ENCODE measurements around the gene CHRNA10.

The CHRNA10 gene

GRCh38 chr11:3684819-3685172 lies 13.6 kb upstream of the CHRNA10 start:
- no peak overlapping the region for H3K27ac ChIP-seq (ENCODE audit: low read depth in 2 of 2, low read length in 2 of 2)
- peaks cover 58 to 71% of the 10 kb centered on the region in 2 donors for H3K36me3 ChIP-seq (ENCODE audit: control insufficient read depth in 2 of 2, insufficient read depth in 2 of 2, low read length in 2 of 2)
- H3K4me1 ChIP-seq (ENCODE audit: control insufficient read depth in 2 of 2, insufficient read depth in 2 of 2, low read length in 2 of 2), result peaks cover 0 to 8% of the 10 kb centered on the region in 2 donors

GRCh38 chr11:3684129-3684818 lies 13.1 kb upstream of the CHRNA10 start:
- Histone ChIP-seq H3K9me3 (ENCODE audit: control insufficient read depth in 2 of 2, low read length in 2 of 2) (no peaks in the 10 kb centered on the region), H3K36me3 (ENCODE audit: control insufficient read depth in 2 of 2, insufficient read depth in 2 of 2, low read length in 2 of 2) (peaks cover 63 to 72% of the 10 kb centered on the region in 2 donors), H3K27me3 (ENCODE audit: control insufficient read depth in 2 of 2, insufficient read depth in 2 of 2, low read length in 2 of 2) (no peaks in the 10 kb centered on the region), H3K9ac (ENCODE audit: low read depth in 1 of 2, low read length in 2 of 2) (no peak overlapping the region), H3K4me1 (ENCODE audit: control insufficient read depth in 2 of 2, insufficient read depth in 2 of 2, low read length in 2 of 2) (peaks cover 0 to 8% of the 10 kb centered on the region in 2 donors), H3K4me3 (ENCODE audit: low read length in 2 of 2) (no peak overlapping the region), H3K27ac (ENCODE audit: low read depth in 2 of 2, low read length in 2 of 2) (no peak overlapping the region)

More at GRCh38 chr11:3684819-3685172, 13.6 kb upstream of the CHRNA10 start:
- Histone ChIP-seq H3K9ac (ENCODE audit: low read depth in 1 of 2, low read length in 2 of 2) (no peak overlapping the region), H3K4me3 (ENCODE audit: low read length in 2 of 2) (no peak overlapping the region), H3K27me3 (ENCODE audit: control insufficient read depth in 2 of 2, insufficient read depth in 2 of 2, low read length in 2 of 2) (no peaks in the 10 kb centered on the region), H3K9me3 (ENCODE audit: control insufficient read depth in 2 of 2, low read length in 2 of 2) (no peaks in the 10 kb centered on the region)

DNA sequence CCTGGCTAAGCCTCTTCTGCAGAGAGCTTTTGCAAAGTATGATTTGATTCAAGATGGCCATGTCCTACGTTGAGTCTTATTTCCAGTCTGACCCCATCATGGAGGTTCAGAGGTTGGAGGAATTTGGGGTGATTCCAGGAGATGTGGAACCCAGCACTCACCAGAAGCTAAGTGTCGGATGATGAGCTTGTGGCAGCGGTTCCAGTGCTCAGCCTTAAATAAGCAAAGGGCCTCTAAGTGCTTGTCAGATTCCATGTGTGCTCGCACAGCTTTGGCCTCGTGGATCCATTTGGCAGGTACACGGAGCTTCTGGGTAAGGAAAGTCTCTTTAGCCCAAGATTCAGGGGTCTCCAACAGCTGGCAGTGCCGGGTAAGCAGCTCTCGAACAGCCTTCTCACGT lies 11.9 kb upstream of the CHRNA10 start:
- Histone ChIP-seq H3K9ac (ENCODE audit: low read depth in 1 of 2, low read length in 2 of 2) (no peak overlapping the region), H3K27me3 (ENCODE audit: control insufficient read depth in 2 of 2, insufficient read depth in 2 of 2, low read length in 2 of 2) (no peaks in the 10 kb centered on the region), H3K36me3 (ENCODE audit: control insufficient read depth in 2 of 2, insufficient read depth in 2 of 2, low read length in 2 of 2) (peaks cover 71 to 81% of the 10 kb centered on the region in 2 donors), H3K27ac (ENCODE audit: low read depth in 2 of 2, low read length in 2 of 2) (no peak overlapping the region), H3K9me3 (ENCODE audit: control insufficient read depth in 2 of 2, low read length in 2 of 2) (no peaks in the 10 kb centered on the region), H3K4me1 (ENCODE audit: control insufficient read depth in 2 of 2, insufficient read depth in 2 of 2, low read length in 2 of 2) (peaks cover 0 to 8% of the 10 kb centered on the region in 2 donors), H3K4me3 (ENCODE audit: low read length in 2 of 2) (no peak overlapping the region)

DNA sequence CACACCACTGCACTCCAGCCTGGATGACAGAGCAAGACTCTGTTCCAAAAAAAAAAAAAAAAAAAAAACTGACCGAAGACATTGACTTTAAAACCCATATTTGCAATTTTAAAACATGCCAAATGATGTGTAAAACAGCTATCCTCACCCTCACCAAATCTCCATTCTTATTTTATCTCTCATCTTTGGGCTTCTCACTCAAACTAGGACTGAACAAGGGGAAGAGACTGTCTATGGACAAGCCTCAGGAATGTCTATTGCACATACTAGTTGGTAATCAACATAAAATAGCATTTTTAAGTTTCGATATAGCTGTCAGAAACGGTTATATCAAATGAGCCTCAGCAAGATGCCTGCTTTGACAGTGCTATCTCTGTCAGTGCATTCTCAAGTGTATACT lies 7.9 kb upstream of the CHRNA10 start:
- H3K27ac ChIP-seq (ENCODE audit: low read depth in 2 of 2, low read length in 2 of 2), result no peak overlapping the region
- H3K36me3 ChIP-seq (ENCODE audit: control insufficient read depth in 2 of 2, insufficient read depth in 2 of 2, low read length in 2 of 2), result peaks cover 70 to 84% of the 10 kb centered on the region in 2 donors
- no peaks in the 10 kb centered on the region for H3K9me3 ChIP-seq (ENCODE audit: control insufficient read depth in 2 of 2, low read length in 2 of 2)
- H3K4me3 ChIP-seq (ENCODE audit: low read length in 2 of 2), result no peak overlapping the region
- no peaks in the 10 kb centered on the region for H3K27me3 ChIP-seq (ENCODE audit: control insufficient read depth in 2 of 2, insufficient read depth in 2 of 2, low read length in 2 of 2)
- H3K4me1 ChIP-seq (ENCODE audit: control insufficient read depth in 2 of 2, insufficient read depth in 2 of 2, low read length in 2 of 2), result no peaks in the 10 kb centered on the region
- H3K9ac ChIP-seq (ENCODE audit: low read depth in 1 of 2, low read length in 2 of 2), result no peak overlapping the region

DNA sequence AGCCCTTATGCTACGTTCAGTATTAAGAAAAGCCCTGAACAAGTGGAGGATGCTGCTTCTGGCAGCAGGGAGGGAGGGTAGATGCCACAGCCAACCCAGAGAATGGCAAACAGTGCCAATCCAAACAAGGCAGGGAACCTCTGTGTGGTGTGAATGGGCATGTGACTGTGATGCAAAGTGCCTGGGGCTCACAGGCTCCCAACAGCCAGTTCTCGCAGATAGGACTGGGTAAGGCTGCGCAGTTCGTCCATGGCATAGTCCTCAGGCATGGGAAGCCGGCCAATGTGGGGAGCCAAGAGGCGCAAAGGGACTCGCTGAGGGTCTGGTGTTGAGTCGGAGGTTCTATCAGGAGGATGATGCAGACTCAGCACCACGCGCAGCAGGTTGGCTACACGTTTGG lies 4.8 kb upstream of the CHRNA10 start:
- Histone ChIP-seq H3K9me3 (ENCODE audit: control insufficient read depth in 2 of 2, low read length in 2 of 2) (no peaks in the 10 kb centered on the region), H3K4me3 (ENCODE audit: low read length in 2 of 2) (no peak overlapping the region), H3K27me3 (ENCODE audit: control insufficient read depth in 2 of 2, insufficient read depth in 2 of 2, low read length in 2 of 2) (no peaks in the 10 kb centered on the region), H3K9ac (ENCODE audit: low read depth in 1 of 2, low read length in 2 of 2) (no peak overlapping the region), H3K36me3 (ENCODE audit: control insufficient read depth in 2 of 2, insufficient read depth in 2 of 2, low read length in 2 of 2) (peaks cover 65 to 87% of the 10 kb centered on the region in 2 donors), H3K27ac (ENCODE audit: low read depth in 2 of 2, low read length in 2 of 2) (no peak overlapping the region), H3K4me1 (ENCODE audit: control insufficient read depth in 2 of 2, insufficient read depth in 2 of 2, low read length in 2 of 2) (no peaks in the 10 kb centered on the region)

GRCh38 chr11:3674189-3674588 lies 3.0 kb upstream of the CHRNA10 start:
- Histone ChIP-seq H3K9ac (ENCODE audit: low read depth in 1 of 2, low read length in 2 of 2) (no peak overlapping the region), H3K36me3 (ENCODE audit: control insufficient read depth in 2 of 2, insufficient read depth in 2 of 2, low read length in 2 of 2) (peaks cover 53 to 75% of the 10 kb centered on the region in 2 donors), H3K27ac (ENCODE audit: low read depth in 2 of 2, low read length in 2 of 2) (no peak overlapping the region), H3K27me3 (ENCODE audit: control insufficient read depth in 2 of 2, insufficient read depth in 2 of 2, low read length in 2 of 2) (no peaks in the 10 kb centered on the region), H3K9me3 (ENCODE audit: control insufficient read depth in 2 of 2, low read length in 2 of 2) (no peaks in the 10 kb centered on the region), H3K4me3 (ENCODE audit: low read length in 2 of 2) (no peak overlapping the region), H3K4me1 (ENCODE audit: control insufficient read depth in 2 of 2, insufficient read depth in 2 of 2, low read length in 2 of 2) (no peaks in the 10 kb centered on the region)

DNA sequence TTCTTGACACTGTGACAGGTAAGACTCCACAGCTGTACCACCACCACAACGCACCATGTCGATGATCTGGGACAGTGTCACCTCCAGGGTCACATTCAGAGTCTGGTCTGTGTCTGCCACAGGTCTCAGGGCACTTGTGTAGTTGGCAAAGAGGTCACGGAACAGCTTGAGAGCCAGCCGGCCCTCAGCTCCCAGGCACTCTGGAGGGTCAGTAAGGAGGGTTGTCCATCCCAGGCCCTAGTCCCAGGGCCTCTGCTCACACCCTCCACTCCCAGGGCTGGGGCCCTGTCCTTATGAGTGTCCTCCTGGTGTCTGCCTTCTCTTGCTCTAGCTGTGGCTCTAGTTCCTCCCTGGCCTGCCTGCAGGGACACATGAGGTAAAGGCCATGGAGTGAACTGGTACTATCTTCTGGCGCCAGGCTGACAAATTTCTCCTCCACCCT lies 1.4 kb downstream of the CHRNA10 start:
- Histone ChIP-seq H3K9ac (ENCODE audit: low read depth in 1 of 2, low read length in 2 of 2) (no peak overlapping the region), H3K36me3 (ENCODE audit: control insufficient read depth in 2 of 2, insufficient read depth in 2 of 2, low read length in 2 of 2) (peaks cover 21 to 58% of the 10 kb centered on the region in 2 donors)

DNA sequence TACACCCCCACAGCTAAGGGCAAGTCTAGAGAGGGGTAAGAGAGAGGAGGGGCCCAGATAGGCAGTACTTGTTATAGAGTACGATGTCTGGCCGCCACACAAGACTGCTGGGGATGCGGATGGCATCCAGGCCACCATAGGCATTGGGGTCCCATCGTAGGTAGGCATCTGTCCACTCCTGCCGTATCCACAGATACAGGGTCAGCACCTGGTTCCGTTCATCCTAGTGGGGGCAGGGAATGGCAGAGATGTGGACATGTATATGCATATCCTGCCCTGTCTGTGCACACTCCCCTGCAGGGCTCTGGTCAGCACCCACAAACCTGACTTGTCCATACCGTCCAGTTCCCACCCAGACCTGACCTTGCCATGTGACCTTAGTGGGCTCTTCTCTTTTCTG lies 2.1 kb downstream of the CHRNA10 start:
- Histone ChIP-seq H3K9me3 (ENCODE audit: control insufficient read depth in 2 of 2, low read length in 2 of 2) (no peaks in the 10 kb centered on the region), H3K4me1 (ENCODE audit: control insufficient read depth in 2 of 2, insufficient read depth in 2 of 2, low read length in 2 of 2) (no peaks in the 10 kb centered on the region), H3K9ac (ENCODE audit: low read depth in 1 of 2, low read length in 2 of 2) (no peak overlapping the region), H3K27ac (ENCODE audit: low read depth in 2 of 2, low read length in 2 of 2) (no peak overlapping the region), H3K27me3 (ENCODE audit: control insufficient read depth in 2 of 2, insufficient read depth in 2 of 2, low read length in 2 of 2) (no peaks in the 10 kb centered on the region), H3K36me3 (ENCODE audit: control insufficient read depth in 2 of 2, insufficient read depth in 2 of 2, low read length in 2 of 2) (peaks cover 25 to 52% of the 10 kb centered on the region in 2 donors), H3K4me3 (ENCODE audit: low read length in 2 of 2) (no peak overlapping the region)

More for the DNA sequence above, 1.4 kb downstream of the CHRNA10 start:
- no peak overlapping the region for H3K27ac ChIP-seq (ENCODE audit: low read depth in 2 of 2, low read length in 2 of 2)
- H3K4me3 ChIP-seq (ENCODE audit: low read length in 2 of 2), result no peak overlapping the region
- no peaks in the 10 kb centered on the region for H3K4me1 ChIP-seq (ENCODE audit: control insufficient read depth in 2 of 2, insufficient read depth in 2 of 2, low read length in 2 of 2)
- H3K9me3 ChIP-seq (ENCODE audit: control insufficient read depth in 2 of 2, low read length in 2 of 2), result no peaks in the 10 kb centered on the region
- no peaks in the 10 kb centered on the region for H3K27me3 ChIP-seq (ENCODE audit: control insufficient read depth in 2 of 2, insufficient read depth in 2 of 2, low read length in 2 of 2)

DNA sequence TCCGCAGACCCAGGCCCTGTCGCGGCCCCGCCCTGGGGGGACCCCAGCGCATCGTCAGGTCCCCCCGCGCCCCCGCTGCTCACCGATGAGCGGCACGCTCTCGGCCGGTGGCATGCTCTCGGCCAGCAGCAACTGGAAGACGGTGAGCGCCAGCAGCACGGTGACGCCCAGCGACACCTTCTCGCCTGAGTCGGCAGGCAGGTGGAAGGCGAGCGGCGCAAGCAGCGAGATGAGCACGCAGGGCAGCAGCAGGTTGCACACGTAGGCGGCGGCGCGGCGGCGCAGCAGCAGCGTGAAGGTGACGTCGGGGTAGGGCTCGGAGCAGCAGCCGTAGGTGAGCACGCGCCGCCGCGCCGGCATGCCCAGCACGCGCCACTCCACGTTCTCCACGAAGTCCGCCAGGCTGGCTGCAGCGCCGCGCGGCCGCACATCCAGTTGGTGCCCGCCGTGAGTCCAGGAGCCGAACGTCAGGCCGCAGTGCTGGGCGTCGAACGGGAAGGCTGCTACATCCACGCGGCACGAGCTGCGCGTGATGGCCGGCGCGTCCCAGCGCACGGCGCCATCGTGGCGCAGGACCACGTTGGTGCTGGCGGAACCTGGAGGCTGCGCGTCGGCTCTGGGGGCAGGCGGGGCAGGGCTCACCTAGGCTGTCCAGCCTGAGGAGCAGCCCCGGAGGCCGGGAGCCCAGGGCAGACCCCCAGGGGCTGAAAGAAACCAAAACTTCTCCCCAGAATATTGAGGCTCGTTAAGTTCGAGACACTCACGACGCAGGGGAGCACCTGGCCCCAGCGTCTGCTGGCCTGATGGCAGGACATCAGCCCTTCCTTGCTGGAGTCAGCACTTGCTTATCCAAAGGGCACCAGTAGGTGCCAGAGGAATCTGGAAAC lies 3.8 kb downstream of the CHRNA10 start:
- no peaks in the 10 kb centered on the region for H3K9me3 ChIP-seq (ENCODE audit: control insufficient read depth in 2 of 2, low read length in 2 of 2)
- H3K27me3 ChIP-seq (ENCODE audit: control insufficient read depth in 2 of 2, insufficient read depth in 2 of 2, low read length in 2 of 2), result no peaks in the 10 kb centered on the region
- H3K27ac ChIP-seq (ENCODE audit: low read depth in 2 of 2, low read length in 2 of 2), result no peak overlapping the region
- H3K36me3 ChIP-seq (ENCODE audit: control insufficient read depth in 2 of 2, insufficient read depth in 2 of 2, low read length in 2 of 2), result peaks cover 17 to 38% of the 10 kb centered on the region in 2 donors
- no peaks in the 10 kb centered on the region for H3K4me1 ChIP-seq (ENCODE audit: control insufficient read depth in 2 of 2, insufficient read depth in 2 of 2, low read length in 2 of 2)
- no peak overlapping the region for H3K9ac ChIP-seq (ENCODE audit: low read depth in 1 of 2, low read length in 2 of 2)
- H3K4me3 ChIP-seq (ENCODE audit: low read length in 2 of 2), result no peak overlapping the region

DNA sequence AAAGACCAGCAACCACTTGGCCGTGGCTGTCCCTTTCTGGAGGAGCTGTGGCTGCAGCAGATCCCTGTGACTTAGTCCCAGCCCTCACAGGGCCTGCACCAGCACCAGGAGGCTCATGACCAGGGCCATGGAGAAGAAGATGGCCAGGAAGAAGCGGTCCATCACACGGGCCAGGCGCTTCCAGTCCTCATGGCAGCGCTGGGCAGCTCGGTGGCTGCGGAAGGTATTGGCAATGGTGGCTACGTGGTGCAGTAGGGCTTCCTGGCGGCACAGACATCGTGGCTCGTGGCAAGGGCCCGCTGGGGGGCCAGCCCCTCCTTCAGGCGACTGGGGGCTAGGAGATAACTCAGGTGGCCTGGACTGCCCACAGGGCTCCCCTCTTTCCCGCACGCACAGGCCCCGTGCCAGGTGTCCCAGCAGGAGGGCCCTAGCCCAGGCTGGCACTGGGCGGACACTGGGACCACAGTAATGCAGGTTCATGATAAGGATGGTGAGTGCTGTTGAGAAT lies 5.1 kb downstream of the CHRNA10 start:
- H3K9ac ChIP-seq (ENCODE audit: low read depth in 1 of 2, low read length in 2 of 2), result no peak overlapping the region
- H3K36me3 ChIP-seq (ENCODE audit: control insufficient read depth in 2 of 2, insufficient read depth in 2 of 2, low read length in 2 of 2), result peaks cover 11 to 27% of the 10 kb centered on the region in 2 donors
- H3K27me3 ChIP-seq (ENCODE audit: control insufficient read depth in 2 of 2, insufficient read depth in 2 of 2, low read length in 2 of 2), result no peaks in the 10 kb centered on the region

More for the DNA sequence above, 5.1 kb downstream of the CHRNA10 start:
- Histone ChIP-seq H3K27ac (ENCODE audit: low read depth in 2 of 2, low read length in 2 of 2) (no peak overlapping the region), H3K4me1 (ENCODE audit: control insufficient read depth in 2 of 2, insufficient read depth in 2 of 2, low read length in 2 of 2) (no peaks in the 10 kb centered on the region), H3K4me3 (ENCODE audit: low read length in 2 of 2) (no peak overlapping the region), H3K9me3 (ENCODE audit: control insufficient read depth in 2 of 2, low read length in 2 of 2) (no peaks in the 10 kb centered on the region)

Data from mucosa of rectum (tissue), 2 donors.